H1 (cell line): ENCODE results near the gene TLCD3A. TPM values are rescaled to one million over a fixed set of nuclear protein-coding genes. Genes with fewer than 3 reads are reported as not detected.
"Not testable (repeated sequence)": the region's sequence is repeated elsewhere in the genome, so short reads cannot be mapped to it uniquely, and the experiment has no call there.

Source experiments
- CTCF ChIA-PET: fragments of 300-600 bp; sonication (Branson Sonifier 250); formaldehyde crosslinking; loops from one replicate; lab custom pipeline; 2021; ENCODE audit not compliant: partially characterized antibody; lab: Charles Lee
- POLR2A ChIA-PET: fragments of 300-600 bp; sonication (Branson Sonifier 250); formaldehyde crosslinking; loops from one replicate; lab custom pipeline; 2021; ENCODE audit warnings: inconsistent platforms; ENCODE audit not compliant: partially characterized antibody; lab: Charles Lee
- DNase-seq, 2 experiments: peaks; one replicate each; pipeline versions ENCODE4 v3.0.0 to v3.0.0-alpha.2; 2010 to 2022; ENCODE audit warnings: low spot score in 2 of 2, low read depth in 1 of 2, mixed read lengths in 1 of 2
- FAIRE-seq: peaks from 2 replicates; lab custom pipeline; 2011; peaks lifted over from hg19 to GRCh38; lab: Jason Lieb, UNC
- H2AFZ ChIP-seq: 2 replicates; pipeline ENCODE4 v1.8.1; 2012; ENCODE audit warnings: low read length, inconsistent platforms
- H2AK5ac ChIP-seq: 2 replicates; pipeline ENCODE4 v1.6.1; 2013; ENCODE audit warnings: low read depth, low read length
- H2BK120ac ChIP-seq: replicated peaks from 2 replicates; pipeline ENCODE3; 2013; ENCODE audit warnings: low read depth, low read length, inconsistent platforms
- H2BK12ac ChIP-seq: 2 replicates; pipeline ENCODE4 v1.6.1; 2013; ENCODE audit warnings: low read depth, low read length
- H2BK15ac ChIP-seq: 2 replicates; pipeline ENCODE4 v1.6.1; 2013; ENCODE audit warnings: low read length
- H2BK20ac ChIP-seq: 2 replicates; pipeline ENCODE4 v1.6.1; 2013; ENCODE audit warnings: low read length
- H2BK5ac ChIP-seq: 2 replicates; pipeline ENCODE4 v1.6.1; 2013; ENCODE audit warnings: low read depth, low read length
- H3K14ac ChIP-seq: 2 replicates; pipeline ENCODE4 v1.6.1; 2013; ENCODE audit warnings: inconsistent platforms; ENCODE audit not compliant: insufficient read length
- H3K18ac ChIP-seq: 2 replicates; pipeline ENCODE4 v1.6.1; 2013; ENCODE audit warnings: low read length; ENCODE audit errors: extremely low read depth
- H3K23ac ChIP-seq: 2 replicates; pipeline ENCODE4 v1.6.1; 2013; ENCODE audit warnings: inconsistent platforms; ENCODE audit not compliant: insufficient read length
- H3K23me2 ChIP-seq: 2 replicates; pipeline ENCODE4 v1.6.1; 2013; ENCODE audit warnings: low read depth, low read length
- H3K27ac ChIP-seq: 2 replicates; pipeline ENCODE4 v1.6.1; 2011; ENCODE audit warnings: low read depth, low read length, inconsistent platforms
- H3K27me3 ChIP-seq, 4 experiments: replicated peaks in 1 of 4; 1 replicate in 1 of 4; 2 replicates in 3 of 4; pipeline versions ENCODE4 v1.6.1 to v1.8.1; 2011 to 2013; ENCODE audit warnings: low read length in 3 of 4, mild to moderate bottlenecking in 3 of 4, inconsistent platforms in 2 of 4, mixed read lengths in 2 of 4, moderate library complexity in 1 of 4; ENCODE audit not compliant: control insufficient read depth in 3 of 4, insufficient read depth in 3 of 4; ENCODE audit errors: extremely low read depth in 1 of 4
- H3K36me3 ChIP-seq, 4 experiments: 2 replicates each; pipeline versions ENCODE4 v1.6.1 to v1.8.1; 2011 to 2013; ENCODE audit warnings: mild to moderate bottlenecking in 4 of 4, low read length in 3 of 4, moderate library complexity in 2 of 4, control low read depth in 1 of 4, inconsistent platforms in 1 of 4; ENCODE audit not compliant: insufficient read depth in 4 of 4, control insufficient read depth in 2 of 4
- H3K4ac ChIP-seq: replicated peaks from 2 replicates; pipeline ENCODE3; 2013; ENCODE audit warnings: low read length, low read depth, mixed read lengths, inconsistent platforms; ENCODE audit not compliant: insufficient read length
- H3K4me1 ChIP-seq, 4 experiments: replicated peaks in 1 of 4; 1 replicate in 1 of 4; 2 replicates in 3 of 4; pipeline versions ENCODE4 v1.6.1 to v1.8.1; 2011 to 2013; ENCODE audit warnings: low read length in 3 of 4, inconsistent platforms in 2 of 4, mixed read lengths in 1 of 4; ENCODE audit not compliant: insufficient read depth in 4 of 4, control insufficient read depth in 3 of 4
- H3K4me2 ChIP-seq, 2 experiments: 2 replicates each; pipeline versions ENCODE4 v1.6.1 to v1.8.1; 2011 to 2013; ENCODE audit warnings: low read depth in 2 of 2, low read length in 2 of 2, control low read depth in 1 of 2, inconsistent platforms in 1 of 2, mild to moderate bottlenecking in 1 of 2; ENCODE audit not compliant: insufficient read depth in 1 of 2
- H3K4me3 ChIP-seq, 4 experiments: fragments of 200-600, 300-600 bp in 1 of 4; sonication (generic), shearing (Covaris generic), sonication (Bioruptor Twin) in 1 of 4; 2 replicates each; pipeline versions ENCODE4 v1.5.1 to v1.8.1; 2011 to 2016; ENCODE audit warnings: low read length in 4 of 4, low read depth in 3 of 4, control low read depth in 2 of 4, inconsistent platforms in 2 of 4, mild to moderate bottlenecking in 2 of 4, mixed read lengths in 1 of 4, moderate library complexity in 1 of 4; ENCODE audit not compliant: insufficient read depth in 2 of 4; ENCODE audit errors: extremely low read depth in 1 of 4
- H3K56ac ChIP-seq: replicated peaks from 2 replicates; pipeline ENCODE3; 2013; ENCODE audit warnings: low read depth, mild to moderate bottlenecking, mixed read lengths, low read length, inconsistent platforms; ENCODE audit not compliant: insufficient read length
- H3K79me1 ChIP-seq: 2 replicates; pipeline ENCODE4 v1.6.1; 2013; ENCODE audit warnings: low read depth, low read length, control low read depth
- H3K79me2 ChIP-seq, 2 experiments: 2 replicates each; pipeline versions ENCODE4 v1.6.1 to v1.8.1; 2012 to 2013; ENCODE audit warnings: low read length in 2 of 2, mild to moderate bottlenecking in 2 of 2, inconsistent platforms in 1 of 2; ENCODE audit not compliant: insufficient read depth in 2 of 2, control insufficient read depth in 1 of 2
- H3K9ac ChIP-seq, 4 experiments: replicated peaks in 1 of 4; 1 replicate in 1 of 4; 2 replicates in 3 of 4; pipeline versions ENCODE4 v1.6.1 to v1.8.1; 2011 to 2013; ENCODE audit warnings: low read depth in 3 of 4, low read length in 3 of 4, control low read depth in 2 of 4, mild to moderate bottlenecking in 2 of 4, moderate library complexity in 2 of 4, inconsistent platforms in 1 of 4; ENCODE audit errors: extremely low read depth in 1 of 4
- H3K9me3 ChIP-seq, 2 experiments: 2 replicates each; pipeline versions ENCODE4 v1.6.1 to v1.8.1; 2012 to 2013; ENCODE audit warnings: mild to moderate bottlenecking in 2 of 2, moderate library complexity in 2 of 2, control low read depth in 1 of 2, inconsistent platforms in 1 of 2, low read depth in 1 of 2, low read length in 1 of 2, mixed read lengths in 1 of 2; ENCODE audit not compliant: insufficient read depth in 2 of 2
- H4K20me1 ChIP-seq, 2 experiments: replicated peaks in 1 of 2; 2 replicates each; pipeline versions ENCODE3 to v1.8.1; 2011 to 2013; ENCODE audit warnings: inconsistent platforms in 2 of 2, low read length in 2 of 2, mild to moderate bottlenecking in 1 of 2; ENCODE audit not compliant: insufficient read depth in 2 of 2, control insufficient read depth in 1 of 2
- H4K5ac ChIP-seq: 2 replicates; pipeline ENCODE4 v1.6.1; 2013; ENCODE audit warnings: low read length, low read depth, mixed read lengths, inconsistent platforms; ENCODE audit not compliant: insufficient read length
- H4K8ac ChIP-seq: 2 replicates; pipeline ENCODE4 v1.8.0; 2013; ENCODE audit warnings: mild to moderate bottlenecking, moderate library complexity, low read length, inconsistent platforms; ENCODE audit not compliant: insufficient read depth; ENCODE audit errors: extremely low read depth
- H4K91ac ChIP-seq: replicated peaks from 2 replicates; pipeline ENCODE3; 2013; ENCODE audit warnings: low read length, mixed read lengths, inconsistent platforms; ENCODE audit not compliant: insufficient read length
- WGBS, 2 experiments: shearing (Covaris generic) in 1 of 2; methylation state at CpG; one replicate each; pipeline versions ENCODE4 v1.1.6 to v1.1.7; 2013 to 2015; ENCODE audit warnings: low lambda C conversion rate in 2 of 2, mixed read lengths in 2 of 2, inconsistent platforms in 1 of 2, low coverage in 1 of 2, missing lambda C conversion rate in 1 of 2; ENCODE audit not compliant: insufficient replicate concordance in 2 of 2, insufficient coverage in 1 of 2, insufficient read length in 1 of 2; ENCODE audit errors: extremely low coverage in 1 of 2, missing lambda C conversion rate in 1 of 2; 5-methylcytosine and 5-hydroxymethylcytosine counted together
- polyA plus RNA-seq, 7 experiments: library from polyadenylated mRNA; depleted of rRNA in 3 of 7; stranded (reverse) in 5 of 7; unstranded in 2 of 7; fragments of >200 nt in 5 of 7; fragments of 200-250 nt in 2 of 7; gene quantifications; 1 replicate in 5 of 7; 2 replicates in 1 of 7; 4 replicates in 1 of 7; pipeline versions ENCODE4 v1.2.1 to v1.2.3, GENCODE V29; 2011 to 2013; ENCODE audit warnings: missing spikeins in 2 of 7, mixed read lengths in 2 of 7
- total RNA-seq: library from RNA; stranded (reverse); fragmentation: NEBNext Ultra II Directional; extraction: Animal tissue kit (Norgen Biotek cat#: 25700); gene quantifications from 2 replicates; pipeline ENCODE4 v1.2.1, GENCODE V29; 2021

TLCD3A gene
- total and polyA plus RNA-seq, 2 of the 8 experiments (the other 6 are each of a cell fraction or from before 2014, with no cell fraction given): 26.1 to 48.8 TPM

DNA sequence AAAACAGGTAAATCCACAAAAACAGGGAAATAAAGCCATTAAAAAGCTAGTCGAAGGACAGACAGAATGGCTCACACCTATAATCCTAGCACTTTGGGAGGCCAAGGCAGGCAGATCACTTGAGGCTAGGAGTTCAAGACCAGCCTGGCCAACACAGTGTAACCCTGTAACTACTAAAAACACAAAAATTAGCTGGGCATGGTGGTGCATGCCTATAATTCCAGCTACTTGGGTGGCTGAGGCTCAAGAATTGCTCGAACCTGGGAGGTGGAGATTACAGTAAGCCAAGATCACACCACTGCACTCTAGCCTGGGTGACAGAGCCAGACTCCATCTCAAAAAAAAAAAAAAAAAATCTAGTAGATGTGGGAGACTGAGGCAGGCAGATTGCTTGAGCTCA is 34.3 kb upstream of the TLCD3A start:
- H2AK5ac ChIP-seq, H3K4ac ChIP-seq, H3K18ac ChIP-seq, H3K56ac ChIP-seq, H3K27ac ChIP-seq, H3K9me3 ChIP-seq, H3K79me2 ChIP-seq, H3K14ac ChIP-seq, H2BK20ac ChIP-seq, H3K4me1 ChIP-seq, H2BK12ac ChIP-seq, H4K91ac ChIP-seq, DNase-seq, H3K4me3 ChIP-seq, H3K23me2 ChIP-seq, H4K20me1 ChIP-seq, H2BK15ac ChIP-seq, H3K23ac ChIP-seq, H4K8ac ChIP-seq, H4K5ac ChIP-seq, H2BK5ac ChIP-seq, H3K27me3 ChIP-seq, H2BK120ac ChIP-seq, POLR2A ChIA-PET, H2AFZ ChIP-seq, FAIRE-seq, H3K79me1 ChIP-seq, H3K4me2 ChIP-seq: not testable (repeated sequence)
- 87% methylated on average over 2 of the region's 2 CpGs; no CpG with 5 or more reads in 1 of the 2 experiments for WGBS, 2 experiments
- Histone ChIP-seq H3K9ac (peak overlapping the region in 1 of 4 experiments; percentile 40; a peak in 1 of 7 replicates), H3K36me3 (peaks cover 4 to 17% (median 14%) of the 10 kb centered on the region in 4 experiments; a peak in 6 of 8 replicates)
- CTCF ChIA-PET: interaction anchor here (0.6 to 7.4 kb wide), 10 partner anchors 9 to 533 kb away, joined by 3 to 79 read pairs (median 4); partner anchors contain the start of gene TIMM22
